Measurements from ENCODE around the gene GPR55. TPM values are rescaled to one million over a fixed set of nuclear protein-coding genes. Genes with fewer than 3 reads are reported as not detected.

GPR55 gene
- total and polyA plus RNA-seq, 10 of the 15 experiments (the other 5 are each of a cell fraction or from before 2014, with no cell fraction given) = 2.1 to 30.1 (median 16.2) TPM

DNA sequence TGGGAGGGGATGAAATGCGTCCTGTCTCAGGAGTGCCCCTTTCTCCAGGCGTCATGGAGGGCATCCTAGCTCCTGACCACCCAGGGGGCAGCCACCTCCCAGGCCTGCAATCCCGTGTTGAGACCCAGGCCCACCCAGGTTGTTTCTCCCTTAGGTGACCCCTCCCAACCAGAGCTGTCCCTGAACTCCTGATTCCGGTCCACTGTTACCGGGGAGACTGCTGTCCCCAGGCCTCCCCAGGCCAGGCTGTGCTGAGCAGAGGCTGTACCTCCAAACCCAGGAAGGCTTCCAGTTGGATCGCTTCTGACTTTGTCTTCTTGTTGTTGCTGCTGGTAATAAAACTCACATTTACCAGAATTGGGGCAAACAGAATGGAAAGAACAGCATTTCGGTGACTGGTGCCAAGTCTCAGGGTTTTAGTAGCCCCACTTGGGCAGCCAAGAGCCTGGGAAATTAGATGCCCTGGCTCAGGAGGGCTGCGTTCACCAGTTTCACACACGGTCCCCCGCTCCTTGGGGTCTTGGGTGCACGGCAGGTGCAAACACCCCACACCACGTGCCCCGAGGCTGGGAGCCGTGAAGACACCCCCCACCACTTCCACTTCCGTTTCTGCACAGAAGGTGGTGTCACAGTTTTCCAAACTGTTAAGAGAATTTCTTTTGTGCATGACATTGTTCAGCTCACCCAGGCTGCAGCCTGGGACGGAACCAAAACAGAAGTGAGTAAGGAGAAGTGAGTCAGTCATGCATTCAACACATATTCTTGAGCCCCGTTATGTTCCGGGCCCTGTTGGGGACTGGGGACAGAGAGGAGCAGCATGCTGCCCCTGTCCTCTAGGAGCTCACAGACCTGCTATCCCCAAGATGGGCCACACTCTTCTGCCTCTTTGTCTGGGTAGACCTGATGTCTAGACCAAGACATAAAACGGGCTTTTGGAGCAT is 30.9 kb downstream of the GPR55 start (continued):
- TF ChIP-seq, protein P1, sequence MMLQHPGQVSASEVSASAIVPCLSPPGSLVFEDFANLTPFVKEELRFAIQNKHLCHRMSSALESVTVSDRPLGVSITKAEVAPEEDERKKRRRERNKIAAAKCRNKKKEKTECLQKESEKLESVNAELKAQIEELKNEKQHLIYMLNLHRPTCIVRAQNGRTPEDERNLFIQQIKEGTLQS (IDR thresholded peaks at IDR 0.05; ENCODE audit: borderline replicate concordance, extremely low read depth, low read depth, low read length) = no peak
- TF ChIP-seq YBX1 (IDR thresholded peaks at IDR 0.05) (no peak), ZBTB4 (CRISPR knock-in tag; IDR thresholded peaks at IDR 0.05) (no peak)

DNA sequence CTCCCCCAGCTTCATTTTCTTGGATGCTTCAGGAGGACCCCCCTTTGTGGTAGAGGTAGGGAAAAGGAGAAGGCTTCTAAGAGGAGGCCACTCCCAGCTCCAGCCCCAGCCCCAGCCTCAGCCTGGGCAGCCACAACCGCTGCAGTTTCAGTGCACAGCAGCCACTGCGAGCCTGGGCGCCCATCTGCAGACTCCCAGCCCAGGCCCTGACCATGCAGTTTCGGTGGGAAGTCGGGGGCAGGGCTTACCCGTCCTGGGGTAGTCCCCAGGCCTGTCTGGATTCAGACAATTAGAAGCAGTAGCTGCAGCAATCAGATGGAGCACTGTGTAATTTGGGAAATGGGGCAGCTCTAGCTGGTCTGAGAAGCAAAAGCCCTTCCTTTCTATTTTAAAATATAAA is 31.7 kb downstream of the GPR55 start:
- no peak overlapping the region for H3K9ac ChIP-seq (ENCODE audit: control insufficient read depth, insufficient read depth, low read length)
- intact Hi-C loops (cut with micrococcal nuclease; ENCODE audit: unreplicated experiment) (loop anchor here (2.0 kb wide), 1 partner anchor 45 kb away; no protein-coding TSS in a partner anchor), in situ Hi-C loops (cut with MboI) (no loop called here)
- ChIA-PET CTCF (interaction anchor here (0.7 to 3.3 kb wide), 10 partner anchors 9 to 94 kb away, joined by 3 to 19 read pairs (median 8); partner anchors contain the start of gene GPR55), SMC1A (ENCODE audit: uncharacterized antibody, unreplicated experiment) (interaction anchor here (0.7 to 1.9 kb wide), 11 partner anchors 10 to 124 kb away, joined by 3 to 6 read pairs (median 4); no protein-coding TSS in a partner anchor), RAD21 (ENCODE audit: unreplicated experiment) (interaction anchor here (1.1 to 4.3 kb wide), 6 partner anchors 27 to 164 kb away, joined by 3 to 15 read pairs (median 4); partner anchors contain the start of genes ITM2C and PSMD1), POLR2A (interaction anchor here (0.6 to 1.0 kb wide), 3 partner anchors 29 to 1009 kb away, joined by 3 read pairs; partner anchors contain the start of gene ITM2C)
- 0% methylated on average over 6 of the region's 6 CpGs for WGBS (ENCODE audit: insufficient coverage, insufficient replicate concordance, low lambda C conversion rate, missing lambda C conversion rate)
- no peak overlapping the region for H3K4me3 ChIP-seq
- FAIRE-seq = no peak
- H3K79me2 ChIP-seq (ENCODE audit: control insufficient read depth, insufficient read depth, low read length) = no peaks in the 10 kb centered on the region
- no peak for DNase-seq (ENCODE audit: low read depth, low spot score)
- peaks cover 1% of the 10 kb centered on the region; the same call in 2 of the 3 replicates for H3K9me3 ChIP-seq (replicated peaks; ENCODE audit: control insufficient read depth, insufficient read depth, low read length)
- peaks cover 39% of the 10 kb centered on the region for H3K4me1 ChIP-seq (ENCODE audit: control insufficient read depth, insufficient read depth, low read length)
- peak; percentile 89 for ATAC-seq
- H3K27ac ChIP-seq (ENCODE audit: control insufficient read depth, insufficient read depth) = no peak overlapping the region
- no peak overlapping the region for H2AFZ ChIP-seq (ENCODE audit: control insufficient read depth, low read depth, low read length)
- no peaks in the 10 kb centered on the region for H3K36me3 ChIP-seq (ENCODE audit: control insufficient read depth in 2 of 2, insufficient read depth in 2 of 2, low read length in 1 of 2)
- BruUV-seq (replicated peaks) = no TSS peak
- H3K4me2 ChIP-seq (ENCODE audit: control insufficient read depth, insufficient read depth) = peak overlapping the region; percentile 58
- H3K27me3 ChIP-seq (replicated peaks in 1 of 2; ENCODE audit: control insufficient read depth in 2 of 2, insufficient read depth in 2 of 2, low read length in 1 of 2) = no peaks in the 10 kb centered on the region
- no peaks in the 10 kb centered on the region for H4K20me1 ChIP-seq (ENCODE audit: control insufficient read depth, insufficient read depth)
- TF ChIP-seq NFYB (IDR thresholded peaks at IDR 0.05; ENCODE audit: insufficient read depth, low read depth, low read length) (no peak), MTA2 (IDR thresholded peaks at IDR 0.05; ENCODE audit: low read depth) (no peak), STAT1 (conservative IDR thresholded peaks at IDR 0.05) (no peak), PBX3 (IDR thresholded peaks at IDR 0.05; ENCODE audit: insufficient replicate concordance, low read depth, low read length) (no peak), RCOR1 (conservative IDR thresholded peaks at IDR 0.05; ENCODE audit: low read depth, low read length) (no peak), SIX5 (IDR thresholded peaks at IDR 0.05; ENCODE audit: low read depth, low read length, severe bottlenecking) (no peak), SP1 (IDR thresholded peaks at IDR 0.05; ENCODE audit: low read depth, low read length) (no peak), BHLHE40 (IDR thresholded peaks at IDR 0.05; ENCODE audit: borderline replicate concordance in 1 of 2, low read depth in 2 of 2, low read length in 1 of 2) (peak in 1 of 2 experiments; percentile 9; a peak in 1 of 4 replicates), HSF1 (IDR thresholded peaks at IDR 0.05; ENCODE audit: low read depth, low read length) (no peak), IKZF2 (IDR thresholded peaks at IDR 0.05) (peak; percentile 29 to 59; a peak in 3 of 4 replicates), STAT3 (IDR thresholded peaks at IDR 0.05; ENCODE audit: low read depth, low read length) (no peak)
